ENCODE data around the gene RUNX2. TPM values are rescaled to one million over a fixed set of nuclear protein-coding genes. Genes with fewer than 3 reads are reported as not detected.

Gene RUNX2
- total RNA-seq, 4 donors from 2014 or later = 1.4 to 3.6 (median 2.3) TPM

- Histone ChIP-seq H3K36me3 (no peaks in the 10 kb centered on the region), H3K27ac (peak overlapping the region in 1 of 4 donors; percentile 39), H3K4me3 (no peak overlapping the region), H3K9me3 (no peaks in the 10 kb centered on the region), H3K27me3 (no peaks in the 10 kb centered on the region), H3K4me1 (peaks cover 0 to 23% (median 9%) of the 10 kb centered on the region in 3 donors)
- TF ChIP-seq POLR2A (IDR thresholded peaks at IDR 0.05) (no peak), CTCF (IDR thresholded peaks at IDR 0.05) (no peak)
- intact Hi-C loops (cut with DNase I) = no loop called here
- DNase-seq = no peak
- 28 to 47% methylated on average over 5 of the region's 5 CpGs for WGBS, 2 donors
Observed at GRCh38 chr6:45625191-45625664, 297.1 kb downstream of the RUNX2 start.

GRCh38 chr6:45626087-45626891, 298.2 kb downstream of the RUNX2 start:
- Histone ChIP-seq H3K36me3 (no peaks in the 10 kb centered on the region), H3K4me1 (peaks cover 0 to 23% (median 9%) of the 10 kb centered on the region in 3 donors), H3K27ac (peak overlapping the region in 1 of 4 donors; percentile 39), H3K4me3 (no peak overlapping the region), H3K27me3 (no peaks in the 10 kb centered on the region), H3K9me3 (no peaks in the 10 kb centered on the region)
- TF ChIP-seq CTCF (IDR thresholded peaks at IDR 0.05) (no peak), POLR2A (IDR thresholded peaks at IDR 0.05) (no peak)
- no peak for DNase-seq
- 35 to 46% methylated on average over 5 of the region's 5 CpGs for WGBS, 2 donors
- intact Hi-C loops (cut with DNase I) = no loop called here

- 84 to 100% methylated on average over 1 to 2 of the region's 2 CpGs for WGBS, 2 donors
- Histone ChIP-seq H3K4me3 (no peak overlapping the region), H3K36me3 (no peaks in the 10 kb centered on the region), H3K9me3 (no peaks in the 10 kb centered on the region), H3K4me1 (peaks cover 0 to 17% (median 5%) of the 10 kb centered on the region in 3 donors), H3K27ac (no peak overlapping the region), H3K27me3 (no peaks in the 10 kb centered on the region)
- no peak for TF ChIP-seq POLR2A (IDR thresholded peaks at IDR 0.05)
- no peak for DNase-seq
- intact Hi-C loops (cut with DNase I) = no loop called here
Observed at GRCh38 chr6:45630314-45630713, 302.2 kb downstream of the RUNX2 start.

GRCh38 chr6:45630801-45631200, 302.7 kb downstream of the RUNX2 start:
- intact Hi-C loops (cut with DNase I) = no loop called here
- Histone ChIP-seq H3K4me3 (no peak overlapping the region), H3K27me3 (no peaks in the 10 kb centered on the region), H3K36me3 (no peaks in the 10 kb centered on the region), H3K27ac (no peak overlapping the region), H3K4me1 (peaks cover 0 to 12% (median under 1%) of the 10 kb centered on the region in 3 donors), H3K9me3 (no peaks in the 10 kb centered on the region)
- TF ChIP-seq CTCF (IDR thresholded peaks at IDR 0.05) (no peak), POLR2A (IDR thresholded peaks at IDR 0.05) (no peak)
- 76 to 82% methylated on average over 4 of the region's 4 CpGs for WGBS, 2 donors
- DNase-seq = no peak

GRCh38 chr6:45631396-45631795, 303.3 kb downstream of the RUNX2 start:
- Histone ChIP-seq H3K4me3 (no peak overlapping the region), H3K27me3 (no peaks in the 10 kb centered on the region), H3K9me3 (no peaks in the 10 kb centered on the region), H3K36me3 (no peaks in the 10 kb centered on the region), H3K4me1 (peaks cover 0 to 6% (median 0%) of the 10 kb centered on the region in 3 donors), H3K27ac (no peak overlapping the region)
- intact Hi-C loops (cut with DNase I) = no loop called here
- TF ChIP-seq CTCF (IDR thresholded peaks at IDR 0.05) (no peak), POLR2A (IDR thresholded peaks at IDR 0.05) (no peak)
- 43 to 57% methylated on average over 3 of the region's 3 CpGs for WGBS, 2 donors
- no peak for DNase-seq

All from esophagus squamous epithelium (tissue), 5 donors.